Measurements from ENCODE around the gene EDARADD. TPM values are rescaled to one million over a fixed set of nuclear protein-coding genes. Genes with fewer than 3 reads are reported as not detected.

The EDARADD gene
- total RNA-seq, 1 donor from 2014 or later, result 0.59 TPM

DNA sequence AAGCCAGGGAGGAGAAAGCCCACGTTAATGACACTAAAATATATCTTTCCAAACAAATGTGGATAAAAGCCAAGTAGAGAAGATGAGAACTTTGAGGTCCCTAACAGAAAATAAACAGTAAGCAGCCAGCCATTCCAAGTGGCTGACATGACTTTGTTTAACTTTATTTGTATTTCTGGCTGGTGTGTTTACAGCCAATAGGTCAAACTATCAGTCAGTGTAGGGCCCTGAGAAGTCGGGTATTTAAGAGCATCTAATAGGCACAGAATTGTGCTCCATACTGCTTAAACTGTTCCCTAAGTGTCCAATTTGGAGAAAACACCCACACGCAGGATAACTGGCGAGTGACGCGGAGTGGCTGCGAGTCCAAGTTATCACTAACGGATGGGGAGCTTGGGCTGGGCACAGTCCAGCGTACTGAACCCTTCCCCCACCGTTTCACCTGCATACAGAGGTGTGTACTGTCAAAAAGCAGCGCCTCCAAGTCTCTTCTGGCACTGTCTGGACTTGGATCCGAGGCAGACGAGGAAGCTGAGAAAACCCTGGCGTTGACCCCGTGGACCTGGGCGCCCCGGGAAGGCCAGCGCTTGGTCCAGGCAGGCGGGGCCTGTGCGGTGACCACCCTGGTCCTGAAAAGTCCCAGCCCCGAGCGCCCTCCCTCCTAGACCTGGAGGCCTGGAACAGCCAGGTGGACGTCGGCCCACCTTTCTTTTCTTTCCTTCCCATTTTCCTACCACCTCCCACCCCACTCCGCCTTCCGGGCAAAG, 129.0 kb downstream of the EDARADD start:
- DNase-seq (ENCODE audit: extremely low spot score, unreplicated experiment), result no peak
- H3K36me3 Mint-ChIP-seq (ENCODE audit: unreplicated experiment), result peaks cover 3% of the 10 kb centered on the region

DNA sequence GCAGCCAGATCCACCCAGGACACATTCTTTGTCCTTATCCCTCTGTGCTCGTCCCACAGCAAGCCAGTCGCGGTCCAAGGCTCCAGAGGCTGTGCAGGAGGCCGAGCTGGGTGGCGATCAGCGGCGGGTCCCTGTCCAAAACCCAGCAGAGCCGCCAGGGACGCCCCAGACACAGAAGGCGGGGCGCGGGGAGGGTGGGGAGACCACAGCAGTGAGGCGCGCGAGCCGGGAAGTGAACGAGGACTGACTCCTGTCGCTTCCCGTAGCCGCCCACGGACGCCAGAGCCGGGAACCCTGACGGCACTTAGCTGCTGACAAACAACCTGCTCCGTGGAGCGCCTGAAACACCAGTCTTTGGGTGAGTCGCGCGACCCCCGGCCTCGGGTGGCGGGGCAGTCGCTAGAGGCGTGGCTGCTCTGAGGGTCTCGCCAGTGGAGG, 129.6 kb downstream of the EDARADD start, which contains the start of gene LGALS8:
Gene LGALS8 (plus strand): TSS at position 279 of the 438 bp plus-strand sequence. CDS start 2,089 bp downstream, outside the sequence.
- Mint-ChIP-seq H3K4me3 (ENCODE audit: unreplicated experiment) (peak within 1 kb of the TSS; percentile 86), H3K36me3 (ENCODE audit: unreplicated experiment) (peaks cover 3% of the 10 kb centered on the region), H3K4me1 (ENCODE audit: unreplicated experiment) (peaks cover 26% of the 10 kb centered on the region), H3K27me3 (ENCODE audit: unreplicated experiment) (no peaks in the 10 kb centered on the region), H3K9me3 (ENCODE audit: unreplicated experiment) (no peaks in the 10 kb centered on the region), H3K27ac (ENCODE audit: unreplicated experiment) (peak within 1 kb of the TSS; percentile 83)
- TF ChIP-seq, protein P1, sequence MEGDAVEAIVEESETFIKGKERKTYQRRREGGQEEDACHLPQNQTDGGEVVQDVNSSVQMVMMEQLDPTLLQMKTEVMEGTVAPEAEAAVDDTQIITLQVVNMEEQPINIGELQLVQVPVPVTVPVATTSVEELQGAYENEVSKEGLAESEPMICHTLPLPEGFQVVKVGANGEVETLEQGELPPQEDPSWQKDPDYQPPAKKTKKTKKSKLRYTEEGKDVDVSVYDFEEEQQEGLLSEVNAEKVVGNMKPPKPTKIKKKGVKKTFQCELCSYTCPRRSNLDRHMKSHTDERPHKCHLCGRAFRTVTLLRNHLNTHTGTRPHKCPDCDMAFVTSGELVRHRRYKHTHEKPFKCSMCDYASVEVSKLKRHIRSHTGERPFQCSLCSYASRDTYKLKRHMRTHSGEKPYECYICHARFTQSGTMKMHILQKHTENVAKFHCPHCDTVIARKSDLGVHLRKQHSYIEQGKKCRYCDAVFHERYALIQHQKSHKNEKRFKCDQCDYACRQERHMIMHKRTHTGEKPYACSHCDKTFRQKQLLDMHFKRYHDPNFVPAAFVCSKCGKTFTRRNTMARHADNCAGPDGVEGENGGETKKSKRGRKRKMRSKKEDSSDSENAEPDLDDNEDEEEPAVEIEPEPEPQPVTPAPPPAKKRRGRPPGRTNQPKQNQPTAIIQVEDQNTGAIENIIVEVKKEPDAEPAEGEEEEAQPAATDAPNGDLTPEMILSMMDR (IDR thresholded peaks at IDR 0.05), result no peak
- peak; percentile 86 for DNase-seq (ENCODE audit: extremely low spot score, unreplicated experiment)

More for the DNA sequence above, 129.0 kb downstream of the EDARADD start:
- Mint-ChIP-seq H3K4me1 (ENCODE audit: unreplicated experiment) (peaks cover 31% of the 10 kb centered on the region), H3K27ac (ENCODE audit: unreplicated experiment) (peak overlapping the region; percentile 31), H3K27me3 (ENCODE audit: unreplicated experiment) (no peaks in the 10 kb centered on the region), H3K4me3 (ENCODE audit: unreplicated experiment) (peak overlapping the region; percentile 86), H3K9me3 (ENCODE audit: unreplicated experiment) (no peaks in the 10 kb centered on the region)
- TF ChIP-seq, protein P1 (IDR thresholded peaks at IDR 0.05), result no peak

DNA sequence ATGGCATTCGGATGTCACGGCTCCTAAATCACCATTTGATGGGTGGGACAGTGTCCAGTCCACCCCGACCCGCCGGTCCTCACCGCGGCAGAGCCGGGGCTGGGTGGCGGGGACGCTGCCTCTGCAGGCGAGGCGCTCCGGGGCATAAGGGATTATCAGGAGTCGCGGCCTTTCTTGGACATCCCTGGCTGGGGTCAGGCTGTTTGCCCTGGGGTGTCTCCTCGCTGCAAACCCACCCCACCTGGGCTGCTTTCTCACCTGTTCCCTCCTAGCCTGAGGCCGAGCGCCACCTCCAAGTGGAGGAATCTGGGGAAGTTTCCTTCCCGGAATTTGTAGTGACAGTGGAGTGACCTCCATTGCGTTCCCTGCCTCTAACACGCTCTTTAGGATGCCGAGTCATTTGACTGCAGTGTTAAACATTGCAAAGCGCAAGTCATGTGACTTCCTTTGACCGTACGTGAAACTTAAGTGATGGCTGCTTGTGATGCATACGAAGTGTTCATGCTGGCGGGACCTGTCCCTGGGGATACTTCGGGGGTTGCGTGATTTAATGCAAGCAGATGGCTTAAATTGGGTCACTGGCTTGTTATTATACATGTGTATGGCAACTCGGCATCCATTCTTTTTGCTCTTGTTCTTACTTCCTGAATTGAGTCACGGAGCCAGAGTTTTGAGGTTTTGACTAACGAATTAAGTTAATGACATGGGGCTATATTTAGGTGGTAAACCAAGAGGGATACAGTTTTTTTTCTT, 130.2 kb downstream of the EDARADD start:
- Mint-ChIP-seq H3K4me3 (ENCODE audit: unreplicated experiment) (peak overlapping the region; percentile 86), H3K27ac (ENCODE audit: unreplicated experiment) (peak overlapping the region; percentile 83), H3K27me3 (ENCODE audit: unreplicated experiment) (no peaks in the 10 kb centered on the region), H3K9me3 (ENCODE audit: unreplicated experiment) (no peaks in the 10 kb centered on the region), H3K4me1 (ENCODE audit: unreplicated experiment) (peaks cover 27% of the 10 kb centered on the region), H3K36me3 (ENCODE audit: unreplicated experiment) (peaks cover 3% of the 10 kb centered on the region)
- no peak for DNase-seq (ENCODE audit: extremely low spot score, unreplicated experiment)
- TF ChIP-seq, protein P1 (IDR thresholded peaks at IDR 0.05), result no peak

- DNase-seq (ENCODE audit: extremely low spot score, unreplicated experiment), result no peak
- H3K9me3 Mint-ChIP-seq (ENCODE audit: unreplicated experiment), result no peaks in the 10 kb centered on the region
- H3K4me1 Mint-ChIP-seq (ENCODE audit: unreplicated experiment), result peaks cover 27% of the 10 kb centered on the region
- peak overlapping the region; percentile 86 for H3K4me3 Mint-ChIP-seq (ENCODE audit: unreplicated experiment)
- peaks cover 3% of the 10 kb centered on the region for H3K36me3 Mint-ChIP-seq (ENCODE audit: unreplicated experiment)
- TF ChIP-seq, protein P1 (IDR thresholded peaks at IDR 0.05), result no peak
- no peaks in the 10 kb centered on the region for H3K27me3 Mint-ChIP-seq (ENCODE audit: unreplicated experiment)
- H3K27ac Mint-ChIP-seq (ENCODE audit: unreplicated experiment), result peak overlapping the region; percentile 83
Observed at GRCh38 chr1:236524895-236525184, 130.8 kb downstream of the EDARADD start.

GRCh38 chr1:236526079-236526478, 132.0 kb downstream of the EDARADD start:
- no peak overlapping the region for H3K27ac Mint-ChIP-seq (ENCODE audit: unreplicated experiment)
- no peak overlapping the region for H3K4me3 Mint-ChIP-seq (ENCODE audit: unreplicated experiment)
- TF ChIP-seq, protein P1 (IDR thresholded peaks at IDR 0.05), result no peak
- no peaks in the 10 kb centered on the region for H3K9me3 Mint-ChIP-seq (ENCODE audit: unreplicated experiment)
- DNase-seq (ENCODE audit: extremely low spot score, unreplicated experiment), result no peak
- H3K27me3 Mint-ChIP-seq (ENCODE audit: unreplicated experiment), result no peaks in the 10 kb centered on the region
- H3K4me1 Mint-ChIP-seq (ENCODE audit: unreplicated experiment), result peaks cover 23% of the 10 kb centered on the region
- peaks cover 3% of the 10 kb centered on the region for H3K36me3 Mint-ChIP-seq (ENCODE audit: unreplicated experiment)

Measured in osteocyte (in vitro differentiated cells).